Caco-2 (cell line): Measurements from ENCODE around the gene WDTC1. TPM values are rescaled to one million over a fixed set of nuclear protein-coding genes. Genes with fewer than 3 reads are reported as not detected.

ENCODE experiments used
- BruUV-seq: library from RNA; stranded (reverse); fragments of 400-500 nt; replicated peaks from 2 replicates; lab custom pipeline; 2021; lab: Mats Ljungman, UMichigan
- CTCF ChIA-PET: fragments of 300-600 bp; sonication (Branson Sonifier 250); formaldehyde crosslinking; loops from one replicate; lab custom pipeline; 2022; ENCODE audit warnings: antibody characterized with exemption; lab: Charles Lee
- POLR2A ChIA-PET: fragments of 300-600 bp; sonication (Branson Sonifier 250); formaldehyde crosslinking; loops from one replicate; lab custom pipeline; 2022; ENCODE audit warnings: antibody characterized with exemption; lab: Charles Lee
- DNase-seq, 2 experiments: peaks; one replicate each; pipeline versions ENCODE4 v3.0.0 to v3.0.0-alpha.2; 2020 to 2022
- H3K27me3 ChIP-seq: replicated peaks from 2 replicates; pipeline ENCODE4 v1.6.0; 2011; ENCODE audit warnings: low read length; ENCODE audit not compliant: control insufficient read depth, insufficient read depth
- H3K36me3 ChIP-seq: 2 replicates; pipeline ENCODE4 v1.5.1; 2011; ENCODE audit warnings: low read length; ENCODE audit not compliant: control insufficient read depth, insufficient read depth
- H3K4me1 ChIP-seq: fragments of 250-450 bp; sonication (Bioruptor Pico); 2 replicates; pipeline ENCODE4 v1.5.1; 2020; ENCODE audit warnings: mild to moderate bottlenecking
- H3K4me3 ChIP-seq: 2 replicates; pipeline ENCODE4 v1.5.1; 2011; ENCODE audit warnings: low read depth, mild to moderate bottlenecking, control low read depth, low read length
- H3K9me3 ChIP-seq: fragments of 250-450 bp; sonication (Bioruptor Pico); 2 replicates; pipeline ENCODE4 v1.5.1; 2020; ENCODE audit warnings: mild to moderate bottlenecking, moderate library complexity
- H3K27ac Mint-ChIP-seq: one replicate; pipeline ENCODE4 v1.8.0; 2022; ENCODE audit warnings: mixed read lengths; ENCODE audit not compliant: unreplicated experiment
- H3K27me3 Mint-ChIP-seq: one replicate; pipeline ENCODE4 v1.8.0; 2022; ENCODE audit warnings: mixed read lengths; ENCODE audit not compliant: insufficient read depth, unreplicated experiment
- H3K36me3 Mint-ChIP-seq: one replicate; pipeline ENCODE4 v1.8.0; 2022; ENCODE audit warnings: mild to moderate bottlenecking, mixed read lengths; ENCODE audit not compliant: insufficient read depth, unreplicated experiment
- H3K4me1 Mint-ChIP-seq: one replicate; pipeline ENCODE4 v1.8.0; 2022; ENCODE audit warnings: low read depth, mixed read lengths; ENCODE audit not compliant: unreplicated experiment
- H3K4me3 Mint-ChIP-seq: one replicate; pipeline ENCODE4 v1.8.0; 2022; ENCODE audit warnings: mild to moderate bottlenecking, moderate library complexity, mixed read lengths; ENCODE audit not compliant: unreplicated experiment
- H3K9me3 Mint-ChIP-seq: one replicate; pipeline ENCODE4 v1.8.0; 2022; ENCODE audit warnings: mixed read lengths; ENCODE audit not compliant: unreplicated experiment
- intact Hi-C: fragments of 100-400 bp; cut with micrococcal nuclease; formaldehyde crosslinking; loops from one replicate; pipeline ENCODE4 v1.10.0; 2022; ENCODE audit not compliant: unreplicated experiment
- total RNA-seq: library from RNA; stranded (reverse); gene quantifications from 2 replicates; pipeline ENCODE4 v1.2.3, GENCODE V29; 2022
- TF ChIP-seq, protein P1 (sequence below), 2 experiments: fragments of 200-600 bp in 1 of 2; IDR thresholded peaks; 1 replicate in 1 of 2; 2 replicates in 1 of 2; pipeline versions ENCODE4 v1.5.1 to v1.8.0; 2011 to 2022; ENCODE audit warnings: antibody characterized with exemption in 1 of 2, control low read depth in 1 of 2, inconsistent platforms in 1 of 2, low read depth in 1 of 2, low read length in 1 of 2, mild to moderate bottlenecking in 1 of 2, moderate library complexity in 1 of 2; ENCODE audit not compliant: insufficient read depth in 1 of 2, severe bottlenecking in 1 of 2, unreplicated experiment in 1 of 2

WDTC1 gene
- total RNA-seq, 1 experiment from 2014 or later = 17.2 TPM

DNA sequence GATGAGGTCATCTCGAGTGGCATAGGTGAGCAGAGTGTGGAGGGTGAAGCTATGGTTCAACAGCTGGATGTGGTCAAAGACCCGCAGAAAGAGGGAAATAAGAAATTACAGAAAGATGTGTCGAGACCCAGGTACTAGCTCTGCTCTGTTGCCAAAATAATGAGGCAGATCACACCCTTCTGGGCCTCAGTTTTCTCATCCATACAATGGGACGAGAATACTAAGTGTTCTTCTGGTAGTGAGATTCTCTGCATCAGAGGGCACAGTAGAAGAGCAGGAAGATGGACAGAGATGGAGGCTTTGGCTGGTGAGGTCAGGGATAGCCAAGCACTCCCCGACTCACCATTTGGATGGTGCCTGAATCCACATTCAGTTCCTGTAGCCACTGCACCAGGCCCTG is 121.3 kb downstream of the WDTC1 start:
- Mint-ChIP-seq H3K4me1 (no peaks in the 10 kb centered on the region), H3K36me3 (peaks cover 23% of the 10 kb centered on the region), H3K27ac (no peak overlapping the region), H3K4me3 (no peak overlapping the region), H3K27me3 (no peaks in the 10 kb centered on the region), H3K9me3 (no peaks in the 10 kb centered on the region)
- CTCF ChIA-PET = interaction anchor here (1.0 kb wide), 1 partner anchor 10 kb away, joined by 6 read pairs; no protein-coding TSS in a partner anchor
- TF ChIP-seq, protein P1, sequence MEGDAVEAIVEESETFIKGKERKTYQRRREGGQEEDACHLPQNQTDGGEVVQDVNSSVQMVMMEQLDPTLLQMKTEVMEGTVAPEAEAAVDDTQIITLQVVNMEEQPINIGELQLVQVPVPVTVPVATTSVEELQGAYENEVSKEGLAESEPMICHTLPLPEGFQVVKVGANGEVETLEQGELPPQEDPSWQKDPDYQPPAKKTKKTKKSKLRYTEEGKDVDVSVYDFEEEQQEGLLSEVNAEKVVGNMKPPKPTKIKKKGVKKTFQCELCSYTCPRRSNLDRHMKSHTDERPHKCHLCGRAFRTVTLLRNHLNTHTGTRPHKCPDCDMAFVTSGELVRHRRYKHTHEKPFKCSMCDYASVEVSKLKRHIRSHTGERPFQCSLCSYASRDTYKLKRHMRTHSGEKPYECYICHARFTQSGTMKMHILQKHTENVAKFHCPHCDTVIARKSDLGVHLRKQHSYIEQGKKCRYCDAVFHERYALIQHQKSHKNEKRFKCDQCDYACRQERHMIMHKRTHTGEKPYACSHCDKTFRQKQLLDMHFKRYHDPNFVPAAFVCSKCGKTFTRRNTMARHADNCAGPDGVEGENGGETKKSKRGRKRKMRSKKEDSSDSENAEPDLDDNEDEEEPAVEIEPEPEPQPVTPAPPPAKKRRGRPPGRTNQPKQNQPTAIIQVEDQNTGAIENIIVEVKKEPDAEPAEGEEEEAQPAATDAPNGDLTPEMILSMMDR (IDR thresholded peaks at IDR 0.05; ENCODE audit: insufficient read depth in 1 of 2, low read depth in 1 of 2, low read length in 1 of 2, severe bottlenecking in 1 of 2, unreplicated experiment in 1 of 2) = no peak
- H3K4me3 ChIP-seq = no peak overlapping the region
- H3K27me3 ChIP-seq = no peaks in the 10 kb centered on the region
- 0 out of 2 replicates have a peak, but pooled peaks cover 6% of the 10 kb centered on the region for H3K4me1 ChIP-seq
- no peak for DNase-seq
- intact Hi-C loops = loop anchor here (10.0 kb wide), 1 partner anchor 51 kb away; no protein-coding TSS in a partner anchor
- no peaks in the 10 kb centered on the region for H3K9me3 ChIP-seq
- BruUV-seq = no TSS peak
- no peaks in the 10 kb centered on the region for H3K36me3 ChIP-seq
- POLR2A ChIA-PET = no interaction called here

DNA sequence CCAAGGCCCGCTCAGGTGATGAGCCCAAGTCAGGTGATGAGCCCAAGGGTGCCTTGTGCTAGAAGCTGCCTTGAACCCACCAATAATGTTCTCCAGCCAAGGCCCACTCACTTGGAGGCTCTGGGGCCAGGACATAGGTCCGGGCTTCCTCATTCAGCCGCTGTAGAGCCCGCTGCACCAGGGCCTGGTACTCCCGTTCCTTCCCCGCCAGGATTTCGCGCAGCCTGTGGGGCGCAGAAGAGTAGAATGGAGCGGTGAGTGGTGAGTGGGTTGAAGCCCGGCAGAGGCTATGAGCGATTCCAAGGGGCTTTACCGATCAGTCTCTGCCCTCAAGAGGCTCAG is 121.8 kb downstream of the WDTC1 start:
- TF ChIP-seq, protein P1 (IDR thresholded peaks at IDR 0.05; ENCODE audit: insufficient read depth in 1 of 2, low read depth in 1 of 2, low read length in 1 of 2, severe bottlenecking in 1 of 2, unreplicated experiment in 1 of 2) = no peak
- 0 out of 2 replicates have a peak, but pooled peaks cover 6% of the 10 kb centered on the region for H3K4me1 ChIP-seq
- Mint-ChIP-seq H3K36me3 (peaks cover 17% of the 10 kb centered on the region), H3K27me3 (no peaks in the 10 kb centered on the region), H3K4me1 (no peaks in the 10 kb centered on the region), H3K9me3 (no peaks in the 10 kb centered on the region), H3K27ac (no peak overlapping the region), H3K4me3 (no peak overlapping the region)
- no peaks in the 10 kb centered on the region for H3K9me3 ChIP-seq
- POLR2A ChIA-PET = no interaction called here
- H3K4me3 ChIP-seq = no peak overlapping the region
- no peaks in the 10 kb centered on the region for H3K36me3 ChIP-seq
- CTCF ChIA-PET = no interaction called here
- DNase-seq = no peak
- H3K27me3 ChIP-seq = no peaks in the 10 kb centered on the region
- intact Hi-C loops = loop anchor here (10.0 kb wide), 1 partner anchor 51 kb away; no protein-coding TSS in a partner anchor
- no TSS peak for BruUV-seq

DNA sequence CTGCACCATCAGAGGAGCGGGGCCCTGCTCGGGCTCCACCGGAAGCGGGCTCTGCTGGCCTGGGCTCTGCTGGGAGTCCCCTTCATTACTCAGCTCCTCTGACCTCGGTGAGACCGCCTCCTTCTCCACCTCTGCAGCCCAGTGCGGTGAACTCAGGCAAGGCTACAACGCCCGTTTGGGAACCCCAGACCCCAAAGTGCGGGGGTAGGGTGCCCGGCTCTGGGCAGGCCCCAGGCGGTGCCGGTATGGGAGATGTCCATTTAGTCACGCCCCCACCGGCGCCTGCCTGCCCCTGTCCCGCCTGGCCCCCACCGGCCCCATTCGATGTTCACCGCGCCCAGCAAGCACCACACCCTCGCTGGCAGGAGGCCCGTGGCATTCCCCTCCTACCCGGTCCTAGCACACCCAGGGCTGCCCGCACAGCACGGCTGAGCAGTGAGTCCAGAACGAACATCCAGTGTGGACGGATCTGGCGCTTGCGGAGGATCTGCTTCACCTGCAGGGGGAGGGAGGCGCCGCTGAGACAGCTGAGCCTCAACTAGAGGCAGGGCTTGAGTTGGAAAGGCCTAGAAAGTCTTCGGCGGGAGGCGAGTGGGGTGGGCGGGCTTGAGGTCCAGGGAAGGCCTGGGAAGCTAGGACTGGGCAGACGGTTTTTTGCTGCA is 122.3 kb downstream of the WDTC1 start:
- 0 out of 2 replicates have a peak, but pooled peaks cover 2% of the 10 kb centered on the region for H3K4me1 ChIP-seq
- H3K4me3 Mint-ChIP-seq = no peak overlapping the region
- no peaks in the 10 kb centered on the region for H3K4me1 Mint-ChIP-seq
- H3K4me3 ChIP-seq = no peak overlapping the region
- peaks cover 12% of the 10 kb centered on the region for H3K36me3 Mint-ChIP-seq
- POLR2A ChIA-PET = no interaction called here
- H3K36me3 ChIP-seq = no peaks in the 10 kb centered on the region
- DNase-seq = no peak
- no peaks in the 10 kb centered on the region for H3K27me3 Mint-ChIP-seq
- TF ChIP-seq, protein P1 (IDR thresholded peaks at IDR 0.05; ENCODE audit: insufficient read depth in 1 of 2, low read depth in 1 of 2, low read length in 1 of 2, severe bottlenecking in 1 of 2, unreplicated experiment in 1 of 2) = no peak
- no peaks in the 10 kb centered on the region for H3K27me3 ChIP-seq
- BruUV-seq = no TSS peak
- no peak overlapping the region for H3K27ac Mint-ChIP-seq
- intact Hi-C loops = loop anchor here (1.0 to 10.0 kb wide), 2 partner anchors 32 to 52 kb away; no protein-coding TSS in a partner anchor
- H3K9me3 ChIP-seq = no peaks in the 10 kb centered on the region
- no peaks in the 10 kb centered on the region for H3K9me3 Mint-ChIP-seq
- CTCF ChIA-PET = interaction anchor here (0.6 to 1.5 kb wide), 5 partner anchors 9 to 987 kb away, joined by 3 to 6 read pairs (median 5); no protein-coding TSS in a partner anchor
